ENCODE data around the gene MFNG.

- TF ChIP-seq CTCF (IDR thresholded peaks at IDR 0.05; ENCODE audit: insufficient read depth, low read length), result no peak
- no peak for TF ChIP-seq POLR2AphosphoS5 (IDR thresholded peaks at IDR 0.05; ENCODE audit: low read depth)
- no peak for TF ChIP-seq REST (IDR thresholded peaks at IDR 0.05; ENCODE audit: insufficient replicate concordance, low read depth)
- TF ChIP-seq SPI1 (IDR thresholded peaks at IDR 0.05; ENCODE audit: borderline replicate concordance, low read depth), result no peak
- TF ChIP-seq GABPA (IDR thresholded peaks at IDR 0.05; ENCODE audit: low read depth), result no peak
Observed at GRCh38 chr22:37462436-37462835, 23.7 kb downstream of the MFNG start.

Measured in HL-60 (cell line).